Activated naive CD8-positive, alpha-beta T cell treated with anti-CD3 and anti-CD28 coated beads, Interleukin-2, amount 50 U/mL, for 24 hours (primary cell): ENCODE data around the gene UNKL.

ENCODE experiments used
- ATAC-seq: fragments of 150-1000 bp; cut with Tn5 transposase; one replicate; pipeline ENCODE4 v1.10.0; 2021
- DNase-seq: peaks from one replicate; pipeline ENCODE4 v3.0.0; 2021
- H3K27ac Mint-ChIP-seq: one replicate; pipeline ENCODE4 v1.8.0; 2021; ENCODE audit warnings: mild to moderate bottlenecking, mixed read lengths
- H3K27me3 Mint-ChIP-seq: one replicate; pipeline ENCODE4 v1.8.0; 2021; ENCODE audit warnings: mixed read lengths
- H3K36me3 Mint-ChIP-seq: one replicate; pipeline ENCODE4 v1.8.0; 2021; ENCODE audit warnings: low read depth, mixed read lengths
- H3K4me1 Mint-ChIP-seq: one replicate; pipeline ENCODE4 v1.8.0; 2021; ENCODE audit warnings: mixed read lengths
- H3K4me3 Mint-ChIP-seq: one replicate; pipeline ENCODE4 v1.8.0; 2021; ENCODE audit warnings: mild to moderate bottlenecking, moderate library complexity, mixed read lengths
- H3K9me3 Mint-ChIP-seq: one replicate; pipeline ENCODE4 v1.8.0; 2021; ENCODE audit warnings: mixed read lengths

Gene UNKL

GRCh38 chr16:1407753-1408152, 6.8 kb downstream of the UNKL start:
- no peaks in the 10 kb centered on the region for H3K9me3 Mint-ChIP-seq
- DNase-seq, result no peak
- H3K4me3 Mint-ChIP-seq, result peak overlapping the region; percentile 77
- ATAC-seq, result peak; percentile 7
- no peaks in the 10 kb centered on the region for H3K36me3 Mint-ChIP-seq
- peaks cover 15% of the 10 kb centered on the region for H3K4me1 Mint-ChIP-seq
- no peaks in the 10 kb centered on the region for H3K27me3 Mint-ChIP-seq
- peak overlapping the region; percentile 46 for H3K27ac Mint-ChIP-seq

- H3K9me3 Mint-ChIP-seq, result no peaks in the 10 kb centered on the region
- no peaks in the 10 kb centered on the region for H3K27me3 Mint-ChIP-seq
- no peak overlapping the region for H3K4me3 Mint-ChIP-seq
- no peak overlapping the region for H3K27ac Mint-ChIP-seq
- DNase-seq, result no peak
- no peak for ATAC-seq
- peaks cover 8% of the 10 kb centered on the region for H3K4me1 Mint-ChIP-seq
- H3K36me3 Mint-ChIP-seq, result no peaks in the 10 kb centered on the region
Observed at GRCh38 chr16:1403733-1404132, 10.8 kb downstream of the UNKL start.

- peaks cover 6% of the 10 kb centered on the region for H3K4me1 Mint-ChIP-seq
- H3K9me3 Mint-ChIP-seq, result no peaks in the 10 kb centered on the region
- DNase-seq (no peak), ATAC-seq (no peak)
- no peaks in the 10 kb centered on the region for H3K27me3 Mint-ChIP-seq
- no peaks in the 10 kb centered on the region for H3K36me3 Mint-ChIP-seq
- H3K4me3 Mint-ChIP-seq, result no peak overlapping the region
- no peak overlapping the region for H3K27ac Mint-ChIP-seq
Observed at GRCh38 chr16:1403036-1403435, 11.5 kb downstream of the UNKL start.

- H3K36me3 Mint-ChIP-seq, result no peaks in the 10 kb centered on the region
- no peak overlapping the region for H3K4me3 Mint-ChIP-seq
- H3K4me1 Mint-ChIP-seq, result no peaks in the 10 kb centered on the region
- H3K27ac Mint-ChIP-seq, result no peak overlapping the region
- H3K9me3 Mint-ChIP-seq, result no peaks in the 10 kb centered on the region
- H3K27me3 Mint-ChIP-seq, result no peaks in the 10 kb centered on the region
- ATAC-seq (no peak), DNase-seq (no peak)
Observed at GRCh38 chr16:1401758-1402154, 12.7 kb downstream of the UNKL start.

DNA sequence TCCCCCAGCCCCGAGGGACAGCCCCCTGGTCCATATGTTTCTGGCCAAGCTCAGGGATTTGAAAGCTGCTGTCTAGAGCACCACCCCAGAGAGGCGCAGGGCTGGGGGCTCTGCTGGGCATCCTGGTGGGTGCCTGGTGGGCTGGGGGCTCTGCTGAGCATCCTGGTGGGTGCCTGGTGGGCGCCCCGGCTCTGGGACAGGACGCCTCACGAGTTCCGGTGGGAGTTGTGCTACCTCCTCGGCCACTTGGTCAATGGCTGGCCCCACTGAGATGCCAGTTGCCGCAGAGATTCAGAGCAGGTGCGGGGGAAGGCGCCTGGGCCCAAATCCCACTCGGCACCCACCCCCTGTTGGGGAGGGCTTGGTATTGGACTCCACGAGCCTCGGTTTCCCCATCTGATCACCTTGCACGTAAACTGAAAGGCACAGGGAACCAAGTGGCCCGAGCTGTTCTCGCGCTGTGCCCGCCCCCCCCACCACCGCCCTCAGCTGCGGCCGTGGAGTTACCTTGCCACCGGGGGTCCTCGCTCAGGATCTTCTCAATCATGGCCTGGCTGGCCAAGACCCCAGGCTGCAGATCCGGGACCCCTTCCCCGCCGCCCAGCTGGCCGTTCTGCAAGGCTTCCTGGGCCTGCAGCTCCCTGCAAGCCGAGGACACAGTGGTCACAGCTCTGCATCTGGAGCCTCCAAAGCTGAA, 13.3 kb downstream of the UNKL start:
- Mint-ChIP-seq H3K4me1 (no peaks in the 10 kb centered on the region), H3K36me3 (no peaks in the 10 kb centered on the region), H3K27me3 (no peaks in the 10 kb centered on the region), H3K4me3 (no peak overlapping the region), H3K9me3 (no peaks in the 10 kb centered on the region), H3K27ac (no peak overlapping the region)
- ATAC-seq (no peak), DNase-seq (no peak)

- no peak for ATAC-seq
- no peaks in the 10 kb centered on the region for H3K4me1 Mint-ChIP-seq
- no peaks in the 10 kb centered on the region for H3K36me3 Mint-ChIP-seq
Observed at GRCh38 chr16:1398826-1399581, 15.5 kb downstream of the UNKL start.

GRCh38 chr16:1398351-1398750, 16.2 kb downstream of the UNKL start:
- ATAC-seq (no peak), DNase-seq (no peak)
- Mint-ChIP-seq H3K27ac (no peak overlapping the region), H3K27me3 (no peaks in the 10 kb centered on the region), H3K4me3 (no peak overlapping the region), H3K4me1 (no peaks in the 10 kb centered on the region), H3K36me3 (no peaks in the 10 kb centered on the region), H3K9me3 (no peaks in the 10 kb centered on the region)

More at GRCh38 chr16:1398826-1399581, 15.5 kb downstream of the UNKL start:
- Mint-ChIP-seq H3K9me3 (no peaks in the 10 kb centered on the region), H3K27ac (no peak overlapping the region), H3K4me3 (no peak overlapping the region), H3K27me3 (no peaks in the 10 kb centered on the region)
- DNase-seq, result no peak

DNA sequence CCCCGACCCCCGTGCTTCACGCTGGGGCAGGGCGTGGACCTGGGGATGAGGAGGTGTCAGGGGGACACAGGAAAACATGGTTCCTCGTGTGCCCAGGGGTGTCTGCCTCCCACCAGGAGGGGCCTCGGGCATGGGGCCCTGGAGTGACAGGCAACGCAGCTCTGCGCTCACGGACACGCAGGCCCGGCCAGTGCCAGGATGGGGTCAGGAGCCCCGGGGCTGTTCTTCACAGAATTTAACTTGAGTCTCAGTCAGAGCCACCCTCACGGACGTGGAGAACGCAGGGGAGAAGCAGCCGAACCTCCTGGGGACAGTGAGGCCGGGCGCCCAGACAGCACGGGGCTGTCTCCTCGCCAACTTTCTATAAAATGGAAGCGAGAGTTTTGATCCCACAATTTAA, 16.7 kb downstream of the UNKL start:
- no peak overlapping the region for H3K4me3 Mint-ChIP-seq
- DNase-seq, result no peak
- H3K9me3 Mint-ChIP-seq, result no peaks in the 10 kb centered on the region
- H3K36me3 Mint-ChIP-seq, result no peaks in the 10 kb centered on the region
- ATAC-seq, result no peak
- H3K27ac Mint-ChIP-seq, result no peak overlapping the region
- no peaks in the 10 kb centered on the region for H3K4me1 Mint-ChIP-seq
- H3K27me3 Mint-ChIP-seq, result no peaks in the 10 kb centered on the region

GRCh38 chr16:1395444-1396031, 19.0 kb downstream of the UNKL start:
- no peaks in the 10 kb centered on the region for H3K4me1 Mint-ChIP-seq
- no peaks in the 10 kb centered on the region for H3K9me3 Mint-ChIP-seq
- no peak overlapping the region for H3K27ac Mint-ChIP-seq
- peaks cover 2% of the 10 kb centered on the region for H3K36me3 Mint-ChIP-seq
- H3K4me3 Mint-ChIP-seq, result no peak overlapping the region
- H3K27me3 Mint-ChIP-seq, result no peaks in the 10 kb centered on the region
- no peak for ATAC-seq
- no peak for DNase-seq

GRCh38 chr16:1394367-1394951, 20.0 kb downstream of the UNKL start:
- Mint-ChIP-seq H3K4me3 (no peak overlapping the region), H3K9me3 (no peaks in the 10 kb centered on the region), H3K4me1 (no peaks in the 10 kb centered on the region), H3K27me3 (no peaks in the 10 kb centered on the region), H3K36me3 (peaks cover 2% of the 10 kb centered on the region), H3K27ac (no peak overlapping the region)
- no peak for DNase-seq
- no peak for ATAC-seq

- no peaks in the 10 kb centered on the region for H3K9me3 Mint-ChIP-seq
- ATAC-seq, result no peak
- H3K36me3 Mint-ChIP-seq, result peaks cover 2% of the 10 kb centered on the region
Observed at GRCh38 chr16:1393613-1394176, 20.8 kb downstream of the UNKL start.

DNA sequence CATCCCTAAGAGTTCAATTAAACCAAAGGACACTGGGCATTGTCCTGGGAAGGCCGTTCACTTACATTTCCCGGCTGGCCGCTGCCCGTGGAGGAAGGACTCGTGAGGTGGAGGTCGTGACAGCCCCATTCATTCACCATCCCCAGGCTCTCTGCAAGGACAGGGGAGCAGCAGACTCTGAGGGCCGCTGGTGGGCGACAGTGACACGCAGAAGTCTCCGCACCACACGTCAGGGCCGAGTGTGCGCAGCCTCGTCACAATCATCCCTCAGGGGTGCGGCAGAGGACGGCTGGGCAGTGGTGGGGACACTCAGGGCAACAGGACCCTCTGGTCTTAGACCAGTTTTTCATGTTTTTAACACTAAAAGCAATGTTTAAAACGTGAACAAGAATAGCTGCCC, 21.7 kb downstream of the UNKL start:
- H3K27ac Mint-ChIP-seq, result no peak overlapping the region
- no peak overlapping the region for H3K4me3 Mint-ChIP-seq
- H3K27me3 Mint-ChIP-seq, result no peaks in the 10 kb centered on the region
- DNase-seq (no peak), ATAC-seq (no peak)
- peaks cover 2% of the 10 kb centered on the region for H3K36me3 Mint-ChIP-seq
- no peaks in the 10 kb centered on the region for H3K4me1 Mint-ChIP-seq
- H3K9me3 Mint-ChIP-seq, result no peaks in the 10 kb centered on the region

More at GRCh38 chr16:1393613-1394176, 20.8 kb downstream of the UNKL start:
- no peak for DNase-seq
- Mint-ChIP-seq H3K4me3 (no peak overlapping the region), H3K27me3 (no peaks in the 10 kb centered on the region), H3K27ac (no peak overlapping the region), H3K4me1 (no peaks in the 10 kb centered on the region)

- Mint-ChIP-seq H3K27me3 (no peaks in the 10 kb centered on the region), H3K9me3 (no peaks in the 10 kb centered on the region), H3K36me3 (peaks cover 2% of the 10 kb centered on the region), H3K4me1 (no peaks in the 10 kb centered on the region), H3K4me3 (no peak overlapping the region), H3K27ac (no peak overlapping the region)
- ATAC-seq (no peak), DNase-seq (no peak)
Observed at GRCh38 chr16:1390239-1390779, 24.2 kb downstream of the UNKL start.

GRCh38 chr16:1389762-1390161, 24.7 kb downstream of the UNKL start:
- no peak for DNase-seq
- no peak overlapping the region for H3K4me3 Mint-ChIP-seq
- no peak overlapping the region for H3K27ac Mint-ChIP-seq
- H3K9me3 Mint-ChIP-seq, result no peaks in the 10 kb centered on the region
- no peaks in the 10 kb centered on the region for H3K27me3 Mint-ChIP-seq
- H3K4me1 Mint-ChIP-seq, result no peaks in the 10 kb centered on the region
- peaks cover 4% of the 10 kb centered on the region for H3K36me3 Mint-ChIP-seq
- no peak for ATAC-seq
